Suprapubic skin (tissue), 4 donors: Measurements from ENCODE around the gene RIPOR3. TPM values are rescaled to one million over a fixed set of nuclear protein-coding genes. Genes with fewer than 3 reads are reported as not detected.

Source experiments
- DNase-seq, 2 donors: peaks; one replicate each; pipeline ENCODE4 v3.0.0-alpha.2; 2019; ENCODE audit warnings: low spot score in 2 of 2
- H3K27ac ChIP-seq: fragments of 200-600 bp; sonication (generic); one replicate; pipeline ENCODE4 v1.5.1; 2019
- H3K27me3 ChIP-seq: fragments of 200-600 bp; sonication (generic); one replicate; pipeline ENCODE4 v1.5.1; 2019
- H3K36me3 ChIP-seq: fragments of 200-600 bp; sonication (generic); one replicate; pipeline ENCODE4 v1.5.1; 2019
- H3K4me1 ChIP-seq: fragments of 200-600 bp; sonication (generic); one replicate; pipeline ENCODE4 v1.5.1; 2019
- H3K4me3 ChIP-seq: fragments of 200-600 bp; sonication (generic); one replicate; pipeline ENCODE4 v1.5.1; 2019; ENCODE audit warnings: mild to moderate bottlenecking
- H3K9me3 ChIP-seq: fragments of 200-600 bp; sonication (generic); one replicate; pipeline ENCODE4 v1.5.1; 2019
- EP300 ChIP-seq: sonication (generic); formaldehyde crosslinking; IDR thresholded peaks from one replicate; pipeline ENCODE4 v1.6.1; 2017; ENCODE audit warnings: antibody characterized with exemption
- POLR2A ChIP-seq, 2 donors: fragments of 450-650 bp; IDR thresholded peaks; one replicate each; pipeline ENCODE4 v1.6.1; 2017; ENCODE audit warnings: antibody characterized with exemption in 2 of 2, mild to moderate bottlenecking in 2 of 2, moderate library complexity in 2 of 2
- POLR2AphosphoS5 ChIP-seq, 3 donors: sonication (generic); formaldehyde crosslinking; IDR thresholded peaks; one replicate each; pipeline ENCODE4 v1.6.1; 2017; ENCODE audit warnings: antibody characterized with exemption in 3 of 3
- WGBS: methylation state at CpG from one replicate; pipeline ENCODE4 v1.1.5; 2018; 5-methylcytosine and 5-hydroxymethylcytosine counted together
- total RNA-seq, 4 donors: library from RNA; depleted of rRNA; stranded (reverse); fragments of >200 nt; gene quantifications; one replicate each; pipeline ENCODE4 v1.1.0, GENCODE V29; 2016
- TF ChIP-seq, protein P1 (sequence below), 2 donors: fragments of 200-600 bp in 1 of 2; fragments of 450-650 bp in 1 of 2; sonication (generic) in 1 of 2; IDR thresholded peaks; one replicate each; pipeline ENCODE4 v1.5.1; 2016 to 2019; ENCODE audit warnings: antibody characterized with exemption in 2 of 2, mild to moderate bottlenecking in 1 of 2, moderate library complexity in 1 of 2

RIPOR3 gene
- total RNA-seq, 4 donors from 2014 or later = 3.3 to 10.1 (median 5.3) TPM

DNA sequence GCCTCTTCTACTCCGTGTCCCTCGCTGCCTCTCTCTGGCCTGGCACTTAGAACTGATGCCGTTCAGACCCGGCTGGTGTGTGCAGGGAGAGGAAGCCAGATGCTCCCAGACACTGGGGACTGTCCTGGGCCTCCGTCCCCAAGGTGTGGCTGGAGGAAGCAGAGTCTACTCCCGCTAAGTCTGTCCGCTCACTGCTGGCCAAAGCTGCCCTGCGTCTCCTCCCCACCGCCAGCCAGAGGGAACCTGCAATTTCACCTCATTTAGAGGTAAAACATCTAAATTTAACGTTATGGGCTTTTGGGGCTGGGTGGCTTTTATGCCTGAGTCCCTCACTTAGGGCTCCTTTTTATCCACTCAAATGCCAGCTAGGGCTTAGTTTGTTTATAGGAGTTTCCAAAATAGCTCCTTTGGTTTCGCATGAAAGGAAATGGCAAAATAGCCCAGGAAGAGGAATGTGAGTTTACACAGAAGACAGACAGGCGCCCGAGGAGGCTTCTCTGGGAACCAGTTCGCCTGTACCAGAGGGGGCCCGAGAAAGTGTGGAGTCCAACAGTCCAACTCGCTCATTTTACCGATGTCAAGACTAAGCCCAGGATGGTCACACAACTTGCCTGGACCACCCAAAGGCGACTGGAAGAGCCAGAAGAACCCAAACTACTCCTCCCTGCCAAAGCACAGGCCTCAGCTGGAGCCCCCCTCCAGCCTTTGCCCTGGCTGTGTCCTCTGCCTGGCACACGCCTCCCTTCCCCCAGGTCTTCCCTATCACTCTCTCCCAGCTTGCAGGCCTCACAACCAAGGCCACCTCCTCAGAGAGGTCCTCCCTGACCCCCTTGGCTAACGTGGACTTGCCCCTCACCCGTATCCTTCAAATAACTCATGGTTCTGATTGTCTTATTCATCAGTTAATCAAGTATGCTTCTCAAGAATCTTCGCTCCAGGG, 54.5 kb downstream of the RIPOR3 start:
- peaks cover 13% of the 10 kb centered on the region for H3K4me1 ChIP-seq
- no peaks in the 10 kb centered on the region for H3K27me3 ChIP-seq
- no peak overlapping the region for H3K27ac ChIP-seq
- no peak overlapping the region for H3K4me3 ChIP-seq
- no peak for DNase-seq
- H3K9me3 ChIP-seq = no peaks in the 10 kb centered on the region
- WGBS = 80% methylated on average over 21 of the region's 22 CpGs
- H3K36me3 ChIP-seq = no peaks in the 10 kb centered on the region
- TF ChIP-seq POLR2A (IDR thresholded peaks at IDR 0.05) (no peak), EP300 (no peak), POLR2AphosphoS5 (IDR thresholded peaks at IDR 0.05) (no peak)
- TF ChIP-seq, protein P1, sequence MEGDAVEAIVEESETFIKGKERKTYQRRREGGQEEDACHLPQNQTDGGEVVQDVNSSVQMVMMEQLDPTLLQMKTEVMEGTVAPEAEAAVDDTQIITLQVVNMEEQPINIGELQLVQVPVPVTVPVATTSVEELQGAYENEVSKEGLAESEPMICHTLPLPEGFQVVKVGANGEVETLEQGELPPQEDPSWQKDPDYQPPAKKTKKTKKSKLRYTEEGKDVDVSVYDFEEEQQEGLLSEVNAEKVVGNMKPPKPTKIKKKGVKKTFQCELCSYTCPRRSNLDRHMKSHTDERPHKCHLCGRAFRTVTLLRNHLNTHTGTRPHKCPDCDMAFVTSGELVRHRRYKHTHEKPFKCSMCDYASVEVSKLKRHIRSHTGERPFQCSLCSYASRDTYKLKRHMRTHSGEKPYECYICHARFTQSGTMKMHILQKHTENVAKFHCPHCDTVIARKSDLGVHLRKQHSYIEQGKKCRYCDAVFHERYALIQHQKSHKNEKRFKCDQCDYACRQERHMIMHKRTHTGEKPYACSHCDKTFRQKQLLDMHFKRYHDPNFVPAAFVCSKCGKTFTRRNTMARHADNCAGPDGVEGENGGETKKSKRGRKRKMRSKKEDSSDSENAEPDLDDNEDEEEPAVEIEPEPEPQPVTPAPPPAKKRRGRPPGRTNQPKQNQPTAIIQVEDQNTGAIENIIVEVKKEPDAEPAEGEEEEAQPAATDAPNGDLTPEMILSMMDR (IDR thresholded peaks at IDR 0.05) = no peak

DNA sequence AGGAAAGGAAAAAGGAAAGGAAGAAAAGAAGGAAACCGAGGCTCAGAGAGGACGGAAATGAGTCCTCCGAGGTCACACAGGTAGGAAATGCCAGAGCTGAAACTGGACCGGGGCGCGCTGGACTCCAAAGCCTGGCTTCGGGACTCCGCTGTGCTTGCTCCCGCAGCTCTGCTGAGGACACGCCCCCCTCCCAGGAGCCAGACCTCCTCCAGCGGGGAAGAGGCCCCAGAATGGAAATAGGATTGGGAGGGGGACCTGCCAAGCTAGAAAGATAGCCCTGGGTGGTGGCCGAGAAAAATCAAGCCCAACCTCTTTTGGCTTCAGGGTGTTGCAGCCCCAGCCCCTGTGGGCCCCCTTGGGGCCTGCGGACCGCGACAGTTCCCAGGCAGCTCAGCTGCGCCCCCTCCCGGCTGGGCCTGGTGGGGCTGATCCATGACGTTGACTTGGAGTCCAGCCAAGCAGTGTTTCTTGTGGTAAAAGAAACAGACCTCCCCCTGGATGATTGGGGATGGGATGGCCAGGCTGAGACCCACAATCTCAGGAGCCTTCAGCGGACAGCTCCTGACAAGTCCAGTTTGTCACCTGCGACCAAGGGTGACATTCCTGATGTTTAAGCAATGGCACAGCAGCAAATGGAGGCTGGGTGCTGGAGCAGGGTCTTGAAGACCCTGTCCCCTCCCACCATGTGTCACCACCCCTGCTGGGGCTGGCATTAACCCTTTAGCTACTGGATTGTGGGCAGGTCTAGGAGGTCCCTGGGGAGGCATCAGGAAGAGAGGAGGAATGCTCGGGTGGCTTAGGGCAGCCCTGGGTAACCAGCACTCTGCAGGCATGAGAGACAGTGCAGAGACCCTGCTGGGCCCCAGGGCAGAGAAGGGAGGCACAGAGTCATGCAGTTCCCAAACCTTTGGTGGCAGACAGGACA, 55.4 kb downstream of the RIPOR3 start:
- no peak overlapping the region for H3K27ac ChIP-seq
- 27% methylated on average over 19 of the region's 21 CpGs for WGBS
- H3K9me3 ChIP-seq = no peaks in the 10 kb centered on the region
- H3K27me3 ChIP-seq = no peaks in the 10 kb centered on the region
- DNase-seq = peak in 1 of 2 donors; percentile 76
- H3K36me3 ChIP-seq = no peaks in the 10 kb centered on the region
- no peak for TF ChIP-seq POLR2A (IDR thresholded peaks at IDR 0.05)
- TF ChIP-seq, protein P1 (IDR thresholded peaks at IDR 0.05) = peak; percentile 65 to 92
- H3K4me3 ChIP-seq = no peak overlapping the region
- H3K4me1 ChIP-seq = peaks cover 13% of the 10 kb centered on the region

DNA sequence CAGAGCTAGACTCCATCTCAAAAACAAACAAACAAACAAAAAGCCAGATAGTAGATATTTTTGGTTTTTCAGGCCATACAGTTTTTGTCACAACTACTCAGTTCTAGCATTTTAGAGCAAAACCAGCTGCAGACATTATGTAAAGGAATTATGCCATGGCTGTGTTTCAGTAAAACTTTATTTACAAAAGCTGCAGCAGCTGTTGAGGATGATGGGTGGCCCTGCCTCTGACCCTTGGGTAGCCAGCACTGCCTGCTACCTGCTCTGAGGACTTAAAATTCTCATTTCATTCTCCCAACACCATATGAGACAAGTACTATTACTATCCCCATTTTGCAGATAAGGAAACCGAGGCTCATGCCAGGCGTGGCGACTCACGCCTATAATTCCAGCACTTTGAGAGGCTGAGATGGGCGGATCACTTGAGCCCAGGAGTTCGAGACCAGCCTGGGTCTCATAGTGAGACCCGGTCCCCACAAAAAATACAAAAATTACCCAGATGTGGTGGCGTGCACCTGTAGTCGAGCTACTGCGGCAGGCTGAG, 56.3 kb downstream of the RIPOR3 start:
- no peaks in the 10 kb centered on the region for H3K36me3 ChIP-seq
- TF ChIP-seq POLR2A (IDR thresholded peaks at IDR 0.05) (no peak), EP300 (no peak), POLR2AphosphoS5 (IDR thresholded peaks at IDR 0.05) (no peak)
- TF ChIP-seq, protein P1 (IDR thresholded peaks at IDR 0.05) = no peak
- H3K4me3 ChIP-seq = no peak overlapping the region
- DNase-seq = no peak
- no peaks in the 10 kb centered on the region for H3K27me3 ChIP-seq
- peaks cover 13% of the 10 kb centered on the region for H3K4me1 ChIP-seq
- H3K9me3 ChIP-seq = no peaks in the 10 kb centered on the region
- WGBS = 89% methylated on average over 10 of the region's 10 CpGs
- no peak overlapping the region for H3K27ac ChIP-seq

DNA sequence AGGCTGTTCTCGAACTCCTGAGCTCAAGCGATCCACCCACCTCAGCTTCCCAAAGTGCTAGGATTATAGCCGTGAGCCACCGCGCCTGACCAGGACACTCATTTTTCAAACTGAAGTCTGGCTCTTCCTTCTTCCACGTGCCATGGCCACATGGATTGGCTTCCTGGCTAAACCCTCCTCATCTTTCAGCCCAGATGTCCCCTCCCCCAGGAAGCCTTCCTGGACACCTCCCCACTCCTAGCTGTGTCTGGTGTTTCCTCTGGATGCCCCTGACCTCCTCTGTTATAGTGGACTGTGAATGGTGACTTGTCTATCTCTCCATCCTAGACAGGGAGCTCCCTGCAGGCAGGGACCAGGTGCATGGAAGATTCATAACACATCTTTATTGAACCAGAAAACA, 57.2 kb downstream of the RIPOR3 start:
- TF ChIP-seq POLR2A (IDR thresholded peaks at IDR 0.05) = no peak
- no peak for TF ChIP-seq POLR2AphosphoS5 (IDR thresholded peaks at IDR 0.05)
- TF ChIP-seq, protein P1 (IDR thresholded peaks at IDR 0.05) = no peak
- no peak for TF ChIP-seq EP300
- no peaks in the 10 kb centered on the region for H3K9me3 ChIP-seq
- no peak overlapping the region for H3K4me3 ChIP-seq
- no peaks in the 10 kb centered on the region for H3K36me3 ChIP-seq
- H3K4me1 ChIP-seq = peaks cover 13% of the 10 kb centered on the region
- no peak for DNase-seq
- H3K27ac ChIP-seq = no peak overlapping the region
- H3K27me3 ChIP-seq = no peaks in the 10 kb centered on the region
- 85% methylated on average over 6 of the region's 6 CpGs for WGBS
